ENCODE measurements around the gene RGL1.

RGL1 gene

DNA sequence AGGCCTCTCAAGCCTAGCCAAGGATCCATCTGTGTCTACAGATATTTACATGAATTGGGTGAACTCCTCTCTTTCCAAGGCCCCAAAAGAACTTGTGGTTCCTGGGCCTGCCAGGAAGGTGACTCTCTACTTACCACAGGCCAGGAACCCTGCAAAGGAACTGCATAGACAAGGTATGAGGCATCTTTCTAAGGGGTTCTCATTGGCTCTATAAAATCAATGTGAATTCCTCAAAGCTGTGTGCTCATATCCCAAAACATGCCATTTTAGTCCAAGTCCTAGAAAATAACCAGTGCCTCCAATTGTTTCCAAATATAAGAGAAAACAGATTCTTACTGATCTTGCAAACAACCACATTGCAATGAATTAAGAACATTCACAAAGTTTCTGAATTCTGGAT, 39.9 kb upstream of the RGL1 start:
- no peak overlapping the region for H3K4me3 Mint-ChIP-seq
- no peaks in the 10 kb centered on the region for H3K27me3 Mint-ChIP-seq (ENCODE audit: low read depth)
- peaks cover 14% of the 10 kb centered on the region for H3K36me3 Mint-ChIP-seq (ENCODE audit: low read depth)
- TF ChIP-seq, protein P1, sequence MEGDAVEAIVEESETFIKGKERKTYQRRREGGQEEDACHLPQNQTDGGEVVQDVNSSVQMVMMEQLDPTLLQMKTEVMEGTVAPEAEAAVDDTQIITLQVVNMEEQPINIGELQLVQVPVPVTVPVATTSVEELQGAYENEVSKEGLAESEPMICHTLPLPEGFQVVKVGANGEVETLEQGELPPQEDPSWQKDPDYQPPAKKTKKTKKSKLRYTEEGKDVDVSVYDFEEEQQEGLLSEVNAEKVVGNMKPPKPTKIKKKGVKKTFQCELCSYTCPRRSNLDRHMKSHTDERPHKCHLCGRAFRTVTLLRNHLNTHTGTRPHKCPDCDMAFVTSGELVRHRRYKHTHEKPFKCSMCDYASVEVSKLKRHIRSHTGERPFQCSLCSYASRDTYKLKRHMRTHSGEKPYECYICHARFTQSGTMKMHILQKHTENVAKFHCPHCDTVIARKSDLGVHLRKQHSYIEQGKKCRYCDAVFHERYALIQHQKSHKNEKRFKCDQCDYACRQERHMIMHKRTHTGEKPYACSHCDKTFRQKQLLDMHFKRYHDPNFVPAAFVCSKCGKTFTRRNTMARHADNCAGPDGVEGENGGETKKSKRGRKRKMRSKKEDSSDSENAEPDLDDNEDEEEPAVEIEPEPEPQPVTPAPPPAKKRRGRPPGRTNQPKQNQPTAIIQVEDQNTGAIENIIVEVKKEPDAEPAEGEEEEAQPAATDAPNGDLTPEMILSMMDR (IDR thresholded peaks at IDR 0.05; ENCODE audit: unreplicated experiment in 3 of 3): no peak
- no peaks in the 10 kb centered on the region for H3K4me1 Mint-ChIP-seq
- H3K27ac Mint-ChIP-seq: no peak overlapping the region
- H3K9me3 Mint-ChIP-seq: peaks cover 33% of the 10 kb centered on the region

GRCh38 chr1:183769956-183770815, 34.7 kb upstream of the RGL1 start:
- no peak overlapping the region for H3K4me3 Mint-ChIP-seq
- H3K27ac Mint-ChIP-seq: no peak overlapping the region
- no peaks in the 10 kb centered on the region for H3K4me1 Mint-ChIP-seq

DNA sequence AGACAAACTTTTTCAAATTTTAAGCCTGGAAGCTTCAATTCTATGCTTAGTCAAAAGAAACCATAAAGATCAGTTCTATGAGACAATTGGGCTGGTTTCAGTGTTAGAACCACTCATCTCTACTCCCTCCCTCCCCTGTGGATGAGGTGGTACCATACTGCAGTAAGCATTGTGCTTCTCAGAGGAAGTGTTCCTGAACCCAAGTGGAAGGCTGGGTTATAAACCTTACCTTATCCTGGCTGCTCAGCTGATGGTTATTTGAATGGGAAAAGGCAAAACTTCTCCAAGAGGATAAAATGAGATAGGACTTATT, 34.1 kb upstream of the RGL1 start:
- TF ChIP-seq, protein P1 (IDR thresholded peaks at IDR 0.05; ENCODE audit: unreplicated experiment in 3 of 3): no peak
- Mint-ChIP-seq H3K4me1 (no peaks in the 10 kb centered on the region), H3K9me3 (peaks cover 37% of the 10 kb centered on the region), H3K4me3 (no peak overlapping the region), H3K27ac (no peak overlapping the region), H3K27me3 (ENCODE audit: low read depth) (no peaks in the 10 kb centered on the region), H3K36me3 (ENCODE audit: low read depth) (peaks cover 15% of the 10 kb centered on the region)

More at GRCh38 chr1:183769956-183770815, 34.7 kb upstream of the RGL1 start:
- Mint-ChIP-seq H3K27me3 (ENCODE audit: low read depth) (no peaks in the 10 kb centered on the region), H3K9me3 (peaks cover 38% of the 10 kb centered on the region), H3K36me3 (ENCODE audit: low read depth) (peaks cover 15% of the 10 kb centered on the region)
- TF ChIP-seq, protein P1 (IDR thresholded peaks at IDR 0.05; ENCODE audit: unreplicated experiment in 3 of 3): no peak

DNA sequence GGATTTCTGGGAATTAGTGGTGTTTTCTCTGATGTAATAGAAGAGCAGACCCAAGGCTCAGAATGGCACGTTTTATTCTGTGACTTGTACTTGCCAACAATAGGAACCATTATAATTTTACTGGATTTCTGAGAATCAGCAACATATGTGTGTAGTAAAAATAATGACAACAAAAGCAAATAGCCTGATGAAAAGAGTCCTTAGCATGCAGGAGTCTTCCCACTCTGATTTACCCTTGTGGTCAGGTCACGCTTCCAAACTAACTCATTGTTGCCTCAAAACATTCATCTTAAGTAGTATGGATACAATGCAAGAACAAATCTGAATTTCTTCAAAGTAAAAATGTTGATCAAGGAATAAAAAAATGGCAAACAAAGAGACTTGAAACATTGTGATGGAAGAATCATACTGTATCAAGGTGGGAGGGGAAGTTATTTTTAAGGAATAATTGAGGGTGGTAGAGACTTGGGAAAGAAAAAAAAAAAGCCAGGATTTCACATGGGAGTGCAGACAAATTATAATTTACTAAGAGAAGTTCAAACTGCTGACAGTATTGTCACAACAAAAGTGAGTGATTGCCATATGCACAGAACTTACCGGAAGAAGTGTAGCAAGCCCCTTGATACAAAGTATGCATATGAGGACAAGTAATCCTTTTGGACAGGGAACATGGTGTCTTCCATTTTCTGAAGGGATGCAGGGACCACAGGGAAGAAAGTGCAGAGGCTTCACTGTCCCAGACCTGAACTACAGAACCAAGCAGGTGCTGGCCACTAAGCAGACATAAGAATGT, 31.2 kb upstream of the RGL1 start:
- TF ChIP-seq, protein P1 (IDR thresholded peaks at IDR 0.05; ENCODE audit: unreplicated experiment in 3 of 3): no peak
- H3K9me3 Mint-ChIP-seq: peaks cover 34% of the 10 kb centered on the region
- no peaks in the 10 kb centered on the region for H3K27me3 Mint-ChIP-seq (ENCODE audit: low read depth)
- H3K27ac Mint-ChIP-seq: no peak overlapping the region
- H3K36me3 Mint-ChIP-seq (ENCODE audit: low read depth): peaks cover 19% of the 10 kb centered on the region
- no peak overlapping the region for H3K4me3 Mint-ChIP-seq
- H3K4me1 Mint-ChIP-seq: peaks cover 25% of the 10 kb centered on the region

DNA sequence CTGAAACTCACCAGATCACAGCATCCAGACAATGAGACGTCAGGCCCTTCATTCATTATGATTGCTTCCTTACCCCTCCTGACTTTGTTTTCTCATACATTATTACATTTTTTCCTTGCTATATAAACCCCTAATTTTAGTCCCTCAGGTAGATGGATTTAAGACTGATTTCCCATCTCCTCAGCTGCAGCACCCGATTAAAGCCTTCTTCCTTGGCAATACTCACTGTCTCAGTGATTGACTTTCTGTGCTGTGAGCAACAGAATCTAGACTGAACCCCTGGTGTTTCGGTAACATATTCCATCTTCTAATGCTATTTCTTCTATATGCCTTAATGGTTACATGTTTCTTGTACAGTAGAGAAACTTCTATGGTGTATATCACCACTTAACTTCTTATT, 30.0 kb upstream of the RGL1 start:
- TF ChIP-seq, protein P1 (IDR thresholded peaks at IDR 0.05; ENCODE audit: unreplicated experiment in 3 of 3): no peak
- Mint-ChIP-seq H3K36me3 (ENCODE audit: low read depth) (peaks cover 18% of the 10 kb centered on the region), H3K9me3 (peaks cover 33% of the 10 kb centered on the region), H3K4me3 (no peak overlapping the region), H3K27ac (no peak overlapping the region), H3K27me3 (ENCODE audit: low read depth) (no peaks in the 10 kb centered on the region), H3K4me1 (peaks cover 35% of the 10 kb centered on the region)
